HTR-8/SVneo (cell line): ENCODE data around the gene STEAP4.

Experiments used
- DNase-seq: peaks from one replicate; pipeline ENCODE4 v3.0.0; 2011; ENCODE audit warnings: low spot score, mixed read lengths; ENCODE audit not compliant: insufficient read length
- FAIRE-seq: peaks from 2 replicates; lab custom pipeline; 2011; peaks lifted over from hg19 to GRCh38; lab: Jason Lieb, UNC

STEAP4 gene

GRCh38 chr7:88315522-88315921 lies 8.8 kb upstream of the STEAP4 start:
- FAIRE-seq = no peak

DNA sequence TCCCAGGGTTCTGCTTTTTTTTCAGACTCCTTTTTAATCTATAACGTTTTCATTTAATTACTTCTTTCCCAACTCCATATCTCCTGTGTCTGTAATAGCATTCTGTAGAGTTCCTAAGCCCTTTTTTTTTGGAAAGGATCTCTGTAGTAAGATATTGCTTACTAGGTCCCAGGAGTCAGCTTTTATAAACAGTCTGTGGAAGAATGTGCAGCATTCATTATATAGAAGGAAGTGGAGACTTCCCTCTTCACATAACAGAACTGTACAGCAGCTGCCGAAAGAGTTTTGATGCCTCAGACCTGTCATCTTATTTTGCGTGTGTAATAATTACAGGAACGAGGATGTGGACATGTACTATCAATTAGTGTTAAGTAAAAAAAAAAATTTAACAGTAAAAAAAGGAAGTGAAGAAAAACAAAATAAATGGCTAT lies 7.4 kb upstream of the STEAP4 start:
- FAIRE-seq (no peak), DNase-seq (no peak)

More at GRCh38 chr7:88315522-88315921, 8.8 kb upstream of the STEAP4 start:
- no peak for DNase-seq

- FAIRE-seq (no peak), DNase-seq (no peak)
Measured at GRCh38 chr7:88312061-88312663, 5.5 kb upstream of the STEAP4 start.

DNA sequence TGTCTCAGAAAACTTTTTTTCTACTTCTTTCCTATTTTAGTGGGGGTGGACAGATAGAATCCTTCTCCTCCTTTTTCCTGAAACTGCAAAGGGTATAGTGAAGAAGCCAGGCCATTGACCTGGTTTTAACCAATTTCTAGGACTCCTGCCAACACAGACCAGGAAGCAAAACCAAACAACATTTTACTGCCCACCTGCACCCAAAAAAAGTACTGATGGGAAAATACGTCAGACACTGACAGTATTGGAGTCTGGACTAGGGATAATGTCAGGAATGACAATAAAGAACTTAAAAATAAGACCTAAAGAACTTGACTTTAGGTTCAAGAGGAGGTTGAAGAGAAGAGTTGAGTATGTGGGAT lies 5.0 kb upstream of the STEAP4 start:
- DNase-seq (no peak), FAIRE-seq (no peak)

GRCh38 chr7:88310956-88311674 lies 4.4 kb upstream of the STEAP4 start:
- no peak for FAIRE-seq
- no peak for DNase-seq

- FAIRE-seq (no peak), DNase-seq (no peak)
Measured at GRCh38 chr7:88309819-88310218, 3.1 kb upstream of the STEAP4 start.

- no peak for FAIRE-seq
- DNase-seq = no peak
Measured at GRCh38 chr7:88307823-88308222, 1.1 kb upstream of the STEAP4 start.

DNA sequence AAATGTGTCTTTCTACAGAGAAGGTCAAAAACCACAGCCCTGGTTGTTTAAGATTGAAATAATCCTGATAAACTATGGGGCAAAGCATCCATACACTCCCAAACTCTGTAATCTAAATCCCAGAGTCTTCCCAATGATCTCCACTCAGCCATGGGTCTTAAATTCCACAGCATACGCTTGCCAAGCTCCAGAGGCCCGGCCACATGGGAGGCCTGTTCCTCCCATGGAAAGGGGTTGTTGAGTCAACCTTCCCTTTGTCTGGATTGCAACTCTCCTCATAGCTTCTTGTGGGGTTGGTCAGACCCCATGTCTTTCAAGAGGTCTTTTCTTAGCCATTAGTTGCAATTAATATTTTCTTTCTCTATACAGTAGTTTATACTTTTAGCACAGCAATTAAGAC lies 718 bp upstream of the STEAP4 start:
- no peak for DNase-seq
- no peak for FAIRE-seq

- no peak for FAIRE-seq
Measured at GRCh38 chr7:88305044-88305443, 1.6 kb downstream of the STEAP4 start.

GRCh38 chr7:88302486-88302885 lies 4.2 kb downstream of the STEAP4 start:
- DNase-seq = no peak
- no peak for FAIRE-seq

More at GRCh38 chr7:88305044-88305443, 1.6 kb downstream of the STEAP4 start:
- no peak for DNase-seq

GRCh38 chr7:88301924-88302323 lies 4.8 kb downstream of the STEAP4 start:
- FAIRE-seq = no peak
- DNase-seq = no peak

DNA sequence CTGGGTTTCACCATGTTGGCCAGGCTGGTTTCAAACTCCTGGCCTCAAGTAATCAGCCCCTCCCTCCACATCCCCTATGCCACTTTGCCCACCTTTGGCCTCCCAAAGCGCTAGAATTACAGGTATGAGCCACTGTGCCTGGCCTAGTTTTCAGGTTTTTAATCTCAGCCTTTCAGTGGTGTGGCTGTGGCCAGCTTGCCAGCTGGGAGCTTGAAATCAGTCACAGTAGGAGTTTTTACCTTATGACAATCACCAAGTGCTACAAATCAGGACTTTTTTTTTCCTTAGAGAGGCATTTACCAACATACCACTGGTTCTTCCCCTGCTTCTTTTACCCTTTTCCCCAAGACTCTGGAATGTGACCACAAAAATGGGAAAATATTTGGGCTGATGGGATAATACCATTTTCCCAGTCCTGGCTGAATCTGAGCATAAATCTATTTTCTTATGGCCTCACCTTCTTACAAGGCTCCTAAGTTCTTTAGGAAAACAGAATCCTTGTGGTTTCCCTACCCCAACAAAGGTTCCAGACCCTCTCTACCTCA lies 6.2 kb downstream of the STEAP4 start:
- FAIRE-seq (no peak), DNase-seq (no peak)

DNA sequence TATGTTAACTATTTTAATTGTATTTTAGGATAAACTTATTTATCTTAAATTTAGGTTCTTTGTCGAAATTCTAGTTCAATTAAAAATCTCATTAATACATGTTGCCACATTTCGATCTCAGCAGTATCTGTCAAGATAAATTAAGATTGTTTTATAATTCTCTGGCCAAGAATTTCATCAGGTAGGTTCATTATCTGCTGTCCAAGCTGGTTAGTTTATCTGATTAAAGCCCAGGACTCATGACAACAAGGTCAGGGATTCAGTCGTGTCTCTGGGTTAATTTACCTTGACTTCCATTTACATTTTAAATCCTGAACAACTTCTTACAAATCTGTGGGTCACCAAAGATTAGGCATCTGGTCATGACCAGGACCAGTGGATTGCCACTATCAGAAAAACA lies 7.6 kb downstream of the STEAP4 start:
- FAIRE-seq (no peak), DNase-seq (no peak)

- DNase-seq = no peak
- no peak for FAIRE-seq
Measured at GRCh38 chr7:88293866-88294265, 12.8 kb downstream of the STEAP4 start.

DNA sequence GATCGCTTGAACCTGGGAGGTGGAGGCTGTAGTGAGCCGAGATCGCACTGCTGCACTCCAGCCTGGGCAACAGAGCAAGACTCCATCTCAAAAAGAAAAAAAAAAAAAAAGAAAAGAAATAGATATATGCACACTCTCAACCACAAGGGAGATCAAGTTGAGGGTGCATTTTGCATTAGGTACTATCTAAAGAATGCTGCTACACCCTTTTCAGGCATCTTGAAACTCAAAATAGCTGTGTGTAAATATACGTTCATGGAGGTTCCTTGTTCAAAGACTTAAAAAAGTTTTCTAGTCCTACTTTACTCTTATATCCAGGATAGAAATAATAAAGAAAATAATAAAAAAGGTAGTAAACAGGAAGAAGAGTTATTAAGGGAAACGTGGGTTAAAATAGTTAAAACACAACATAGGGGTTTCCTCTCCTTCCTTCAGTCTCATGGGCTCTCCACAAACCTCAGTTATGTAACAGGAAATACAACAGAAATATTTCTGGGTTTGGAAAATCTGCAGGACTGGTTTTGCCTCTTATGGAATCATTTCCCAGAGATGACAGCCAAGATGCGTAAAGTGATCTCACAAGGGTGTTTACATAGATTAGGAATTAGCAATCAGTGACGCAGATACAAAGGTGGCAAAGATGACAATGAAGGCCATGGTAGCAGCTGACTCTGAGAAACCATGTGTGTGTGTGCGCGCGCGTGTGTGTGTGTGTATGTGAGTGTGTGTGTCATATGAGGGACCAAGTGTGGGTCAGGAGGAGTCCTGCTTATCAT lies 15.1 kb downstream of the STEAP4 start:
- no peak for DNase-seq
- FAIRE-seq = no peak

DNA sequence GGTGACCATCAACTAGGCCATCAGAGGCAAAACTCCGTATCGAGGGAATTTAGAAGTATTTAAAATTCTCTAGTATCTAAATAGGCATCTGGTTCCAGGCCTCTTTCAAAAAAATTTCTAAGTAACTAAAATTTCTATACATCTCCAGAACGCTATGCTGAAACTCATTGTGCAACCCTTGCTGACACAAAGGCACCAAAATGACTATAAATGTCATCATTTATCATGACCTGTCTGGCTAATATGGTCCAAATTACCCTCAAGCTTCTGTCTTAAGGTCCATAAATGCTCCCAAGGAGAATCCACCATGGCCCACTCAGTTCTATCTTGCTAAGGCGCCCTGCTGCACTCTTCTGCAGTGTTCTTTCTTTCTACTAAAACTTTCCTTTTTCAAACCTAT lies 16.2 kb downstream of the STEAP4 start:
- DNase-seq (no peak), FAIRE-seq (no peak)

- no peak for FAIRE-seq
- DNase-seq = no peak
Measured at GRCh38 chr7:88289564-88290025, 17.1 kb downstream of the STEAP4 start.

DNA sequence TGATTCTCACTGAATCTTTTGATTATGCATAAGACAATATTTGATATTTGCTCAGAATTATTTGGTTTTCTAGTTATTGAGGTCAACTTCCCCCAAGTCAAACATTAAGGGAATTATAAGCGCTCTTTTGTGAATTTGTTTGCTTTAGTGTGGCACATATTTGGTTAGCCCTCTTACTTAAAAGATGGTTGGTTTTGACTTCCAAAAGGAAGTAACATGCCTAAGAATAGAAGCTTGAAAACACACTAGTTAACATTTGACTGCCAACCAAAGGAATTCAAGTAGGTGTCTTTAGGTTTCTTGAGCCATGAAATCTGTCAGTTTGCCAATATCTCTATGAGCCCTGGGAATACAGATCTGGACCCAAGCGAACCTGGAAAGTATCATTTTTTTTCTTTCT lies 24.9 kb downstream of the STEAP4 start:
- no peak for DNase-seq

DNA sequence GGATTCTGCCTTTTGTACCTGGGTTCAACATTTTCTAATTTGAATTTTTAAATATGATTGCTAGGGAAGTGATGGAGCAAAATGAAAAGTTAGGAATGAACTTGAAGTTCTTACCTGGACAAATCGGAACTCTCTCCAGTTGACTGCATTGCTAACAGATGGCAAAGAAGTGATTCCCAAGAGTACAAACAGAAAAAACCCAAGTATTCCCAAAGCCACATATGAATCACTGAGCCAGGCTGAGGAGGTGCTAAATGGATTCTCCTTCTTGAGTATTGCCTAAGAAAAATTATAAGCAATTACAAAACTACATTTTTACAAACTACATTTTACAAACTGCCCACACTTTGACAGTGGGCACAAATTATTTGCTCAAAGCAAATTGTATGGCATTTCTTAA lies 25.9 kb downstream of the STEAP4 start:
- DNase-seq (no peak), FAIRE-seq (no peak)

More for the DNA sequence above, 24.9 kb downstream of the STEAP4 start:
- FAIRE-seq = no peak

- no peak for FAIRE-seq
Measured at GRCh38 chr7:88279323-88279722, 27.4 kb downstream of the STEAP4 start.

GRCh38 chr7:88278881-88279280 lies 27.8 kb downstream of the STEAP4 start:
- FAIRE-seq (no peak), DNase-seq (no peak)

More at GRCh38 chr7:88279323-88279722, 27.4 kb downstream of the STEAP4 start:
- no peak for DNase-seq
